ENCODE data around the gene POLR1C.
"Not testable (repeated sequence)": the region's sequence is repeated elsewhere in the genome, so short reads cannot be mapped to it uniquely, and the experiment has no call there.

The POLR1C gene

GRCh38 chr6:43523284-43523683, 6.4 kb downstream of the POLR1C start:
- Histone ChIP-seq H3K79me2 (ENCODE audit: low read length) (peaks cover 22% of the 10 kb centered on the region), H3K4me2 (ENCODE audit: low read depth, low read length) (no peak overlapping the region), H3K9ac (ENCODE audit: low read length) (no peak overlapping the region), H3K4me3 (ENCODE audit: low read length) (no peak overlapping the region), H3F3A (ENCODE audit: insufficient read depth, low read length) (0 out of 2 replicates have a peak, but pooled peaks cover 4% of the 10 kb centered on the region), H3K9me3 (replicated peaks; ENCODE audit: insufficient read depth, low read length) (no peaks in the 10 kb centered on the region), H3K27me3 (replicated peaks; ENCODE audit: insufficient read depth, low read length) (no peaks in the 10 kb centered on the region), H3K36me3 (replicated peaks; ENCODE audit: insufficient read depth, low read length) (peaks cover 18% of the 10 kb centered on the region), H2AFZ (ENCODE audit: low read length) (no peak overlapping the region), H3K9me2 (replicated peaks; ENCODE audit: insufficient read depth, low read length) (no peaks in the 10 kb centered on the region), H4K20me1 (ENCODE audit: insufficient read depth, low read length) (no peaks in the 10 kb centered on the region), H3K27ac (ENCODE audit: low read length) (no peak overlapping the region), H3K4me1 (ENCODE audit: low read length) (0 out of 2 replicates have a peak, but pooled peaks cover 3% of the 10 kb centered on the region)
- no peak for DNase-seq
- TF ChIP-seq, protein P1, sequence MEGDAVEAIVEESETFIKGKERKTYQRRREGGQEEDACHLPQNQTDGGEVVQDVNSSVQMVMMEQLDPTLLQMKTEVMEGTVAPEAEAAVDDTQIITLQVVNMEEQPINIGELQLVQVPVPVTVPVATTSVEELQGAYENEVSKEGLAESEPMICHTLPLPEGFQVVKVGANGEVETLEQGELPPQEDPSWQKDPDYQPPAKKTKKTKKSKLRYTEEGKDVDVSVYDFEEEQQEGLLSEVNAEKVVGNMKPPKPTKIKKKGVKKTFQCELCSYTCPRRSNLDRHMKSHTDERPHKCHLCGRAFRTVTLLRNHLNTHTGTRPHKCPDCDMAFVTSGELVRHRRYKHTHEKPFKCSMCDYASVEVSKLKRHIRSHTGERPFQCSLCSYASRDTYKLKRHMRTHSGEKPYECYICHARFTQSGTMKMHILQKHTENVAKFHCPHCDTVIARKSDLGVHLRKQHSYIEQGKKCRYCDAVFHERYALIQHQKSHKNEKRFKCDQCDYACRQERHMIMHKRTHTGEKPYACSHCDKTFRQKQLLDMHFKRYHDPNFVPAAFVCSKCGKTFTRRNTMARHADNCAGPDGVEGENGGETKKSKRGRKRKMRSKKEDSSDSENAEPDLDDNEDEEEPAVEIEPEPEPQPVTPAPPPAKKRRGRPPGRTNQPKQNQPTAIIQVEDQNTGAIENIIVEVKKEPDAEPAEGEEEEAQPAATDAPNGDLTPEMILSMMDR (IDR thresholded peaks at IDR 0.05; ENCODE audit: low read length) = no peak
- TF ChIP-seq EZH2 (optimal IDR thresholded peaks at IDR 0.05; ENCODE audit: low read depth, low read length) = no peak
- TF ChIP-seq EZH2phosphoT487 (IDR thresholded peaks at IDR 0.05; ENCODE audit: low read length) = no peak

DNA sequence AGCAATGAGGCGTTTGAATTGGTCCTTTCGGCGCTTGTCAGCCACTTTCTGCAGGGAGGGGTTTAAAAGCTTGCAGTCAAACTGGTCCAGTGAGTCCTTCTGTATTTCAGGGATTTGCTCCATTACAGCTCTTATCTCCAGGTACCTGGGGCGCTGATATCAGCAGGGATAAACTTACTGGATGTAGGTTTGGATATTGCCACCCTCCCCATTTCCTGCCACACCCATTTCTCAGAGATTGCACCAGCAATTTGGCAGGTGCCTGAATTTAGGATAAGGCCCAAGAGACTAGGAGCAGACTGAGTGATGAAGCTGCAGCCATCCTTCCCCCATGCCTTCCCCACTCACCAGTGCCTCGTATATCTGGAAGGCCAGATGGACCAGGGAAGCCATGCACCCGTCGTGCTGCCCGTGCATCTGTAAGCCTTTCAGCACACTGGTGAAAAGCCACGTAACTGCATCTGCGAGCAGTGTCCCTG, 7.6 kb downstream of the POLR1C start:
- TF ChIP-seq EZH2phosphoT487 (IDR thresholded peaks at IDR 0.05; ENCODE audit: low read length) (no peak), EZH2 (optimal IDR thresholded peaks at IDR 0.05; ENCODE audit: low read depth, low read length) (no peak)
- TF ChIP-seq, protein P1 (IDR thresholded peaks at IDR 0.05; ENCODE audit: low read length) = no peak
- Histone ChIP-seq H3K4me2 (ENCODE audit: low read depth, low read length) (no peak overlapping the region), H3K79me2 (ENCODE audit: low read length) (peaks cover 10% of the 10 kb centered on the region; the same call in 1 of the 2 replicates), H3K9me3 (replicated peaks; ENCODE audit: insufficient read depth, low read length) (no peaks in the 10 kb centered on the region), H3K4me1 (ENCODE audit: low read length) (no peaks in the 10 kb centered on the region), H3K27me3 (replicated peaks; ENCODE audit: insufficient read depth, low read length) (no peaks in the 10 kb centered on the region), H3F3A (ENCODE audit: insufficient read depth, low read length) (0 out of 2 replicates have a peak, but pooled peaks cover 4% of the 10 kb centered on the region), H3K9ac (ENCODE audit: low read length) (no peak overlapping the region), H3K36me3 (replicated peaks; ENCODE audit: insufficient read depth, low read length) (peaks cover 15% of the 10 kb centered on the region), H3K4me3 (ENCODE audit: low read length) (no peak overlapping the region), H2AFZ (ENCODE audit: low read length) (no peak overlapping the region), H3K27ac (ENCODE audit: low read length) (no peak overlapping the region), H3K9me2 (replicated peaks; ENCODE audit: insufficient read depth, low read length) (no peaks in the 10 kb centered on the region), H4K20me1 (ENCODE audit: insufficient read depth, low read length) (no peaks in the 10 kb centered on the region)
- DNase-seq = no peak

DNA sequence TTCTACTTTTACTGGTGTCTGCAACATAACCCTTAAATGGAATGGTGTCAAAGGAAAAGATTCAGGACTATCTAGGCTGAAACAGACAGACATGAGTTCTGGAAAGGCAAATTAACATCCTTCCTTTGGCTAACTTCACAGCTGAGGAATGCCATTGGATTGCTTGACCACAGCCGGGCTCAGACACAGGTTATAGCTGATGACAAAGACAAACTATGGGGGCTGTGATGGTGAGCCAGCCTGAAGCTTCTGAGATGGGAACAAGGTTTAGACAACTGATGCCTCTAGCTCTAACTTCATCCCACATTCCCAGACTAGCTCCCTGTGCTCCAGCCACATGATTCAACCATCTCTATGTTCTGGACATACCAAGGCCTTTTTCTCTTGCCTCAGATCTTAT, 15.3 kb downstream of the POLR1C start:
- no peak overlapping the region for H3K9ac ChIP-seq (ENCODE audit: low read length)
- H3K4me2 ChIP-seq (ENCODE audit: low read depth, low read length) = no peak overlapping the region
- no peaks in the 10 kb centered on the region for H3K27me3 ChIP-seq (replicated peaks; ENCODE audit: insufficient read depth, low read length)
- no peaks in the 10 kb centered on the region for H3K9me3 ChIP-seq (replicated peaks; ENCODE audit: insufficient read depth, low read length)
- no peaks in the 10 kb centered on the region for H3K79me2 ChIP-seq (ENCODE audit: low read length)
- no peaks in the 10 kb centered on the region for H3K36me3 ChIP-seq (replicated peaks; ENCODE audit: insufficient read depth, low read length)
- H3K4me3 ChIP-seq (ENCODE audit: low read length) = no peak overlapping the region
- H3K27ac ChIP-seq (ENCODE audit: low read length) = no peak overlapping the region
- H3K4me1 ChIP-seq (ENCODE audit: low read length) = no peaks in the 10 kb centered on the region
- H3F3A ChIP-seq (ENCODE audit: insufficient read depth, low read length) = no peaks in the 10 kb centered on the region
- H2AFZ ChIP-seq (ENCODE audit: low read length) = no peak overlapping the region
- no peaks in the 10 kb centered on the region for H3K9me2 ChIP-seq (replicated peaks; ENCODE audit: insufficient read depth, low read length)
- no peak for DNase-seq
- no peak for TF ChIP-seq EZH2phosphoT487 (IDR thresholded peaks at IDR 0.05; ENCODE audit: low read length)
- TF ChIP-seq EZH2 (optimal IDR thresholded peaks at IDR 0.05; ENCODE audit: low read depth, low read length) = no peak
- TF ChIP-seq, protein P1 (IDR thresholded peaks at IDR 0.05; ENCODE audit: low read length) = no peak
- no peaks in the 10 kb centered on the region for H4K20me1 ChIP-seq (ENCODE audit: insufficient read depth, low read length)

GRCh38 chr6:43538986-43539385, 22.1 kb downstream of the POLR1C start:
- not testable (repeated sequence) for H3F3A ChIP-seq (ENCODE audit: insufficient read depth, low read length); H3K4me3 ChIP-seq (ENCODE audit: low read length); H2AFZ ChIP-seq (ENCODE audit: low read length); H3K27me3 ChIP-seq (replicated peaks; ENCODE audit: insufficient read depth, low read length); DNase-seq; H4K20me1 ChIP-seq (ENCODE audit: insufficient read depth, low read length); H3K9me3 ChIP-seq (replicated peaks; ENCODE audit: insufficient read depth, low read length); H3K4me2 ChIP-seq (ENCODE audit: low read depth, low read length); H3K9ac ChIP-seq (ENCODE audit: low read length); H3K27ac ChIP-seq (ENCODE audit: low read length); H3K4me1 ChIP-seq (ENCODE audit: low read length); H3K79me2 ChIP-seq (ENCODE audit: low read length); H3K36me3 ChIP-seq (replicated peaks; ENCODE audit: insufficient read depth, low read length); H3K9me2 ChIP-seq (replicated peaks; ENCODE audit: insufficient read depth, low read length)

DNA sequence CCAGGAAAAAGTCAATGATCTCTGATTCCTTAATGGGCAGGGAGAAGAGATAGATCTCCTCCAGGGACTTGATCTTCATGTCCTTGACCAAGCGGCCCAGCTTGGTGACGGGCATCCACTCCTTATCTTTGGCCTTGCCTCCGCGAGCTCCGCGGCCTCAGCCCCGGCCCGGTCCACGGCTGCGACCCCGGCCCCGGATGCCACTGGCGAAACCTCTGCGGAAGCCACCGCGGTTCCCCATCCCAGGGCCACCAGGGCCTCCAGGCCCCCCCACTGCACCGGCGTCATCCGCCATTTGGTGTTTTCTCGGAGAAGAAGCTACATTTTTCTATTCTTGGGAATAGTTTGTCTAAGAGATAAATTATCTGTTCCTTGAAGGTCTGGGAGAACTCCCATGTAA, 22.5 kb downstream of the POLR1C start:
- not testable (repeated sequence) for H4K20me1 ChIP-seq (ENCODE audit: insufficient read depth, low read length); H3K36me3 ChIP-seq (replicated peaks; ENCODE audit: insufficient read depth, low read length); H3K4me3 ChIP-seq (ENCODE audit: low read length); H3F3A ChIP-seq (ENCODE audit: insufficient read depth, low read length); H3K27me3 ChIP-seq (replicated peaks; ENCODE audit: insufficient read depth, low read length); H3K9ac ChIP-seq (ENCODE audit: low read length); H3K27ac ChIP-seq (ENCODE audit: low read length); H3K4me2 ChIP-seq (ENCODE audit: low read depth, low read length); H3K9me3 ChIP-seq (replicated peaks; ENCODE audit: insufficient read depth, low read length); H3K79me2 ChIP-seq (ENCODE audit: low read length); H3K9me2 ChIP-seq (replicated peaks; ENCODE audit: insufficient read depth, low read length); H2AFZ ChIP-seq (ENCODE audit: low read length); DNase-seq; H3K4me1 ChIP-seq (ENCODE audit: low read length)
